OCI-LY1 (cell line): ENCODE results near the gene B4GALT1.

ENCODE experiments used
- H2AFZ ChIP-seq: fragments of 200-600 bp; sonication (generic), shearing (Covaris generic); 2 replicates; pipeline ENCODE4 v1.6.0; 2014; ENCODE audit warnings: antibody characterized with exemption, mild to moderate bottlenecking, low read length
- H3F3A ChIP-seq: fragments of 200-600 bp; sonication (generic), shearing (Covaris generic); 2 replicates; pipeline ENCODE4 v1.6.0; 2014; ENCODE audit warnings: mild to moderate bottlenecking, antibody characterized with exemption, low read length, moderate library complexity; ENCODE audit not compliant: insufficient read depth
- H3K27ac ChIP-seq: fragments of 200-600 bp; sonication (generic); 2 replicates; pipeline ENCODE4 v1.5.1; 2014; ENCODE audit warnings: low read length, mixed run types, mild to moderate bottlenecking, low read depth; ENCODE audit not compliant: poor library complexity, severe bottlenecking
- H3K27me3 ChIP-seq: fragments of 200-600 bp; sonication (generic); 2 replicates; pipeline ENCODE4 v1.6.0; 2014; ENCODE audit warnings: antibody characterized with exemption, mild to moderate bottlenecking, low read length, moderate library complexity; ENCODE audit not compliant: insufficient read depth
- H3K36me3 ChIP-seq: fragments of 200-600 bp; sonication (generic); 2 replicates; pipeline ENCODE4 v1.6.1; 2014; ENCODE audit warnings: mild to moderate bottlenecking, antibody characterized with exemption, low read length, moderate library complexity, mixed read lengths; ENCODE audit not compliant: insufficient read depth
- H3K4me1 ChIP-seq: fragments of 200-600 bp; sonication (generic); 2 replicates; pipeline ENCODE4 v1.5.1; 2014; ENCODE audit warnings: mild to moderate bottlenecking, low read length, moderate library complexity; ENCODE audit not compliant: insufficient read depth, severe bottlenecking
- H3K4me2 ChIP-seq: fragments of 200-600 bp; sonication (generic), shearing (Covaris generic); 2 replicates; pipeline ENCODE4 v1.6.1; 2014; ENCODE audit warnings: low read length
- H3K4me3 ChIP-seq: fragments of 200-600 bp; sonication (generic); 2 replicates; pipeline ENCODE4 v1.5.1; 2014; ENCODE audit warnings: low read length, low read depth, mild to moderate bottlenecking, mixed read lengths; ENCODE audit not compliant: poor library complexity, severe bottlenecking
- H3K79me2 ChIP-seq: fragments of 200-600 bp; shearing (Covaris generic); 2 replicates; pipeline ENCODE4 v1.6.1; 2016; ENCODE audit warnings: mixed run types, low read length, mixed read lengths; ENCODE audit not compliant: insufficient read depth
- H3K9ac ChIP-seq: fragments of 200-600 bp; sonication (generic), shearing (Covaris generic); 2 replicates; pipeline ENCODE4 v1.6.1; 2014; ENCODE audit warnings: mild to moderate bottlenecking, low read length, mixed read lengths
- H3K9me2 ChIP-seq: fragments of 200-600 bp; sonication (generic), shearing (Covaris generic); 2 replicates; pipeline ENCODE4 v1.6.1; 2014; ENCODE audit warnings: low read depth, mild to moderate bottlenecking, low read length, mixed read lengths
- H3K9me3 ChIP-seq: fragments of 200-600 bp; shearing (Covaris generic); 2 replicates; pipeline ENCODE4 v1.6.1; 2014; ENCODE audit warnings: low read length, mixed read lengths
- H4K20me1 ChIP-seq: fragments of 200-600 bp; sonication (generic), shearing (Covaris generic); 2 replicates; pipeline ENCODE4 v1.6.0; 2016; ENCODE audit warnings: mild to moderate bottlenecking, low read length; ENCODE audit not compliant: insufficient read depth
- EZH2 ChIP-seq: fragments of 200-600 bp; sonication (generic), shearing (Covaris generic); IDR thresholded peaks from 2 replicates; pipeline ENCODE4 v1.8.0; 2017; ENCODE audit warnings: borderline replicate concordance, mixed run types, mild to moderate bottlenecking, antibody characterized with exemption, low read length, moderate library complexity, mixed read lengths
- TF ChIP-seq, protein P1 (sequence below): fragments of 200-600 bp; sonication (generic), shearing (Covaris generic); IDR thresholded peaks from 2 replicates; pipeline ENCODE4 v1.5.1; 2017; ENCODE audit warnings: mild to moderate bottlenecking, antibody characterized with exemption, low read length, moderate library complexity, mixed read lengths

The B4GALT1 gene

DNA sequence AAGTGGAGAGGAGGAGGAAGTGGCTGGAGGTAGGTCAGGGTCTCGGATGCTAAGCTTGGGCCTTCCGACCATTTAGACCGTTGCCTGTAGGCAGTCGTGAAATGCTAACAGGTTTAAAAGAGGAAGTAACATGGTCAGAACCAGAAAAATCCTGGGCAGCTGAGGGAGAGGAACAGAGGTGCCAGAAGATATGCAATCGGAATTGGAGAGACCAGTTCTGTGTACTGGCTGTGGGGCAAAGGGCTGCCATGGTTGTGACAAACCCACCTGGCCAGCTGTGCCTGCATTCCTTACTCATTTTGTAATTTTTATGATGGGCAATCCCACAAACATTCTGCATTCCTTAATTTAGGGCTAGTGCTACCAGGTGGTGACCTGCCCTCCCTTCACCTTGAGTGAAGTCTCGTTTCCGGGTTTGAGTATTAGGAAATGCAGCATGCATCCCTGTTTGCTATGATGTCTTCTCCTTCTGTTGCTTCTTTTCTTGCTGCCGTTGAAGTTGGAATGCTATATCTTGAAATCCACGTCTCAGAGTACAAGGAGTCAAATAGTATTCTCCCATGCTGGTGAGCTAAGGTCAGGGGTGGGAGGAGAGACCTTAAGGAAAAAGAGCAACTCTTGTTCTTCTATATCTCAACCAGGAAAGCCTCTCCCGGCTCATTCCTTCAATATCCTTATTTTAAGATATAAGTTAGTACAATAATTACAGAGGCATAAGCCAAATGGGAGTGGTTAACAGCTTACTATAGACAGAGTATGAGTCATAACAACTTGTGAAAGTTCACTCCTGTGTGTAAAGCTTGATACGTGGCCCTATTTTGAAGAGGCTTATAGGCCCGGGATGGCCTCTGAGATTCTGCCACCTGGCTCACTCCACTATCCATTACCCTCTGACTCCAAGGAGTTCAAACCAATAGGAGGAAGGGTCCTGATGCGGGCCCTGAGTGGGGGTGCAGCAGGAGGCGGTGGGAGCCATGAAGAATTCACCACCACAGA, 37.0 kb downstream of the B4GALT1 start:
- Histone ChIP-seq H4K20me1 (no peaks in the 10 kb centered on the region), H3K9ac (no peak overlapping the region), H3K79me2 (no peaks in the 10 kb centered on the region), H3K9me3 (no peaks in the 10 kb centered on the region), H3K9me2 (no peaks in the 10 kb centered on the region), H3K36me3 (no peaks in the 10 kb centered on the region), H3K27ac (no peak overlapping the region), H3K27me3 (no peaks in the 10 kb centered on the region), H3K4me3 (no peak overlapping the region), H3K4me2 (no peak overlapping the region), H3F3A (no peaks in the 10 kb centered on the region), H3K4me1 (peaks cover 19% of the 10 kb centered on the region), H2AFZ (no peak overlapping the region)
- TF ChIP-seq, protein P1, sequence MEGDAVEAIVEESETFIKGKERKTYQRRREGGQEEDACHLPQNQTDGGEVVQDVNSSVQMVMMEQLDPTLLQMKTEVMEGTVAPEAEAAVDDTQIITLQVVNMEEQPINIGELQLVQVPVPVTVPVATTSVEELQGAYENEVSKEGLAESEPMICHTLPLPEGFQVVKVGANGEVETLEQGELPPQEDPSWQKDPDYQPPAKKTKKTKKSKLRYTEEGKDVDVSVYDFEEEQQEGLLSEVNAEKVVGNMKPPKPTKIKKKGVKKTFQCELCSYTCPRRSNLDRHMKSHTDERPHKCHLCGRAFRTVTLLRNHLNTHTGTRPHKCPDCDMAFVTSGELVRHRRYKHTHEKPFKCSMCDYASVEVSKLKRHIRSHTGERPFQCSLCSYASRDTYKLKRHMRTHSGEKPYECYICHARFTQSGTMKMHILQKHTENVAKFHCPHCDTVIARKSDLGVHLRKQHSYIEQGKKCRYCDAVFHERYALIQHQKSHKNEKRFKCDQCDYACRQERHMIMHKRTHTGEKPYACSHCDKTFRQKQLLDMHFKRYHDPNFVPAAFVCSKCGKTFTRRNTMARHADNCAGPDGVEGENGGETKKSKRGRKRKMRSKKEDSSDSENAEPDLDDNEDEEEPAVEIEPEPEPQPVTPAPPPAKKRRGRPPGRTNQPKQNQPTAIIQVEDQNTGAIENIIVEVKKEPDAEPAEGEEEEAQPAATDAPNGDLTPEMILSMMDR = no peak
- no peak for TF ChIP-seq EZH2

DNA sequence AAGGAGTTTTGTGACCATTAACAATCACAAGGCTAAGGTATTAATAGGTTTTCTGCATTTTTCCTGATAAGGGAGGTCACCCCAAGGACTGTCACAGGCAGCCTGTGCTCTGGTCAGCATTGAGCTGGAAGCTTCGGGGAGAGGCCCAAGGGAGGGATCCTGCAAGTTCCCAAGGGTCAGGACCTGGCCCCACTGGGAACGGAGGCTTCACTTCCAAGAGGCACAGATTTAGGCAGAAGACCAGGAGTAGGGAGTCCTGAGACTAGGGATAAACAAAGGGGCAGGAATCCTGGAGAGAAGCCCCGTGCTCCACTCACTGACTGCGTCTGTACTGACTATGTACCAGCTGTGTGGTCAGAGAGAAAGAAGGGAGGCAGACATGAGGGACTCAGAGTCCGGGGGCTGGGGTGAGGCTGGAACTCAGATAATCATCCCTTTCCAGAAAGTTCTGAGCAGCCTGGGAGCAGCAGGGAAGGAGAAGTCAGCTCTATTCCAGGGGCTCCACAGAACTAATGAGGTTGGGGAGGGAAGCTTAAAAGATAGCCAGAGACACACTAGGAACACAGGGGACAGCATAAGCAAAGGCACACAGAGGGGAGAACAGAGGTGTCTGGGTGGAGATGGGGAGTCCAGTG, 37.8 kb downstream of the B4GALT1 start:
- H3K4me1 ChIP-seq = peaks cover 27% of the 10 kb centered on the region
- H4K20me1 ChIP-seq = no peaks in the 10 kb centered on the region
- no peak overlapping the region for H3K27ac ChIP-seq
- H3K27me3 ChIP-seq = no peaks in the 10 kb centered on the region
- H3K36me3 ChIP-seq = no peaks in the 10 kb centered on the region
- no peaks in the 10 kb centered on the region for H3K79me2 ChIP-seq
- no peaks in the 10 kb centered on the region for H3K9me2 ChIP-seq
- TF ChIP-seq, protein P1 = no peak
- no peak overlapping the region for H2AFZ ChIP-seq
- no peaks in the 10 kb centered on the region for H3F3A ChIP-seq
- H3K4me2 ChIP-seq = no peak overlapping the region
- H3K9ac ChIP-seq = no peak overlapping the region
- H3K4me3 ChIP-seq = no peak overlapping the region
- no peaks in the 10 kb centered on the region for H3K9me3 ChIP-seq

DNA sequence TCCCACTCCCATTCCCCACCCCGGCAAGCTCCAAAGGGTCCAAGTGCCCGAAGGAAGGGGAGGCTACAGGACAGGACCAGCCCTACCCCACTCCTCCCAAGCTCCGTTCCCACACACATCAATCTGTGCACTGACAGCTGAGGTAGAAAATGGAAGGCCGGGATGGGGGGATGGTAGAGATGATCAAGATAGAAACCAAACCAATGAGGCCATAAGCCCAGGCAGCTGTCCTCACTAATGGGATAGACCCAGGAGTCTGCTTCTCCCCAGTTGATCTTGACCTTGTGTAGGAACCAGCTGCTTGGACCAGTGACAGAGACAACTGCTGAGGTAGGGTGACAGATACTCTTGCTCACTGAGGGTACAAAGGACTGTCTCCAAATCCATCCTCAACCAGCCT, 38.6 kb downstream of the B4GALT1 start:
- TF ChIP-seq, protein P1 = no peak
- no peak for TF ChIP-seq EZH2
- H3K27me3 ChIP-seq = no peaks in the 10 kb centered on the region

More for the DNA sequence above, 38.6 kb downstream of the B4GALT1 start:
- no peaks in the 10 kb centered on the region for H3K9me2 ChIP-seq
- no peaks in the 10 kb centered on the region for H3K9me3 ChIP-seq
- peaks cover 28% of the 10 kb centered on the region for H3K4me1 ChIP-seq
- no peak overlapping the region for H3K27ac ChIP-seq
- no peaks in the 10 kb centered on the region for H3K36me3 ChIP-seq
- H4K20me1 ChIP-seq = no peaks in the 10 kb centered on the region
- H3K79me2 ChIP-seq = no peaks in the 10 kb centered on the region
- H3F3A ChIP-seq = no peaks in the 10 kb centered on the region
- H3K4me2 ChIP-seq = no peak overlapping the region
- H2AFZ ChIP-seq = no peak overlapping the region
- no peak overlapping the region for H3K9ac ChIP-seq
- H3K4me3 ChIP-seq = no peak overlapping the region
